Measurements from ENCODE around the gene RHO.

DNA sequence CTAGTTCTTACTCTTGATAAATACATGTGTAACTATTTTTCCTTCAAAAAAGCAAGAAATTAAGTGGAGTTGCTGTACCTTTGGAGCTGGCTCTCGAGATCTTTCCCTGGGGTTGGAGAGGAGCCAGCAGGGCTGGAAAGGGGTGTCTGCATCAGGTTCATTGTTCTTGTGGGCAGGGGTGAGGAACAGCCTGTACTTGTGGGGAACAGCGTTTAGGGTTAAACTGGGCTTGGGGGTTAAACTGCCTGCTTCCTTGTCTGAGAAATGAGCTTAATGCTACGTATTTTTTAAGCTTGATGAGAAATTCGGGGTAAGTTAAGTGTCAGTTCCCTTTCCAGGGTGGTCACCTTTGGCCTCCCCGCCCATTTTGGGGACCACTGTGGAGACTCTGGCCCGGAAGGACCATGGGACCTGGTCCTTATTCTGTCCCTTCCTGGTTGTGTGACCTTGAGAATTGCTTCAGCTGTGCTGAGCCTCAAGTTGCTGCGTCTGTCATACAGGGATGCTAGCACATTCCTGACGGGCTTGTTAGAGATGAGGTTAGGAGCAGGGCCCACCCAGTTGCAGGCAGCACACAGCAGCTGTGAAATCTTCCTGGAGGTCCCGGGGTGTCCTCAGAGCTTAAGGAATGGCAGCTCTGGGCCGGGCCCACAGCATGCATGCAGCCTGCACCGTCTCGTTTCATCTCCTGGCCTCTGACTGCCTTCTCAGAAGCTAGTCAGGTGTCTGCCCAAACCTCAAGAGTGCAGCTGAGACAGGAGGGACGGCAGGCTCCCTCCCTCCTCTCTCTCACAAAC, 26.1 kb downstream of the RHO start:
- TF ChIP-seq, protein P1, sequence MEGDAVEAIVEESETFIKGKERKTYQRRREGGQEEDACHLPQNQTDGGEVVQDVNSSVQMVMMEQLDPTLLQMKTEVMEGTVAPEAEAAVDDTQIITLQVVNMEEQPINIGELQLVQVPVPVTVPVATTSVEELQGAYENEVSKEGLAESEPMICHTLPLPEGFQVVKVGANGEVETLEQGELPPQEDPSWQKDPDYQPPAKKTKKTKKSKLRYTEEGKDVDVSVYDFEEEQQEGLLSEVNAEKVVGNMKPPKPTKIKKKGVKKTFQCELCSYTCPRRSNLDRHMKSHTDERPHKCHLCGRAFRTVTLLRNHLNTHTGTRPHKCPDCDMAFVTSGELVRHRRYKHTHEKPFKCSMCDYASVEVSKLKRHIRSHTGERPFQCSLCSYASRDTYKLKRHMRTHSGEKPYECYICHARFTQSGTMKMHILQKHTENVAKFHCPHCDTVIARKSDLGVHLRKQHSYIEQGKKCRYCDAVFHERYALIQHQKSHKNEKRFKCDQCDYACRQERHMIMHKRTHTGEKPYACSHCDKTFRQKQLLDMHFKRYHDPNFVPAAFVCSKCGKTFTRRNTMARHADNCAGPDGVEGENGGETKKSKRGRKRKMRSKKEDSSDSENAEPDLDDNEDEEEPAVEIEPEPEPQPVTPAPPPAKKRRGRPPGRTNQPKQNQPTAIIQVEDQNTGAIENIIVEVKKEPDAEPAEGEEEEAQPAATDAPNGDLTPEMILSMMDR (conservative IDR thresholded peaks at IDR 0.05 in 1 of 2, IDR thresholded peaks at IDR 0.05 in 1 of 2; ENCODE audit: low read depth in 1 of 2, low read length in 2 of 2): no peak
- TF ChIP-seq EZH2 (IDR thresholded peaks at IDR 0.05; ENCODE audit: low read length, missing control alignments): no peak
